GM21717 (cell line): ENCODE results near the gene PRR16.

Experiments used
- ATAC-seq: cut with Tn5 transposase; IDR thresholded peaks from one replicate; pipeline ENCODE4 v1.9.1; 2021; ENCODE audit warnings: mild to moderate bottlenecking, moderate library complexity; ENCODE audit not compliant: unreplicated experiment

PRR16 gene

GRCh38 chr5:120564013-120564412 is 99.9 kb downstream of the PRR16 start:
- ATAC-seq = no peak

- ATAC-seq = no peak
Observed at GRCh38 chr5:120567066-120567465, 103.0 kb downstream of the PRR16 start.

GRCh38 chr5:120567921-120568320 is 103.8 kb downstream of the PRR16 start:
- ATAC-seq = no peak

- no peak for ATAC-seq
Observed at GRCh38 chr5:120568711-120569110, 104.6 kb downstream of the PRR16 start.

GRCh38 chr5:120576588-120576987 is 112.5 kb downstream of the PRR16 start:
- no peak for ATAC-seq

GRCh38 chr5:120582635-120583034 is 118.5 kb downstream of the PRR16 start:
- no peak for ATAC-seq

GRCh38 chr5:120586646-120587045 is 122.5 kb downstream of the PRR16 start:
- ATAC-seq = no peak

- ATAC-seq = no peak
Observed at GRCh38 chr5:120591911-120592310, 127.8 kb downstream of the PRR16 start.

GRCh38 chr5:120599576-120599975 is 135.5 kb downstream of the PRR16 start:
- ATAC-seq = no peak

- no peak for ATAC-seq
Observed at GRCh38 chr5:120600639-120601038, 136.5 kb downstream of the PRR16 start.

- ATAC-seq = no peak
Observed at GRCh38 chr5:120602033-120602432, 137.9 kb downstream of the PRR16 start.

GRCh38 chr5:120604884-120605283 is 140.8 kb downstream of the PRR16 start:
- no peak for ATAC-seq

GRCh38 chr5:120605325-120606079 is 141.4 kb downstream of the PRR16 start:
- ATAC-seq = no peak

GRCh38 chr5:120609570-120609969 is 145.5 kb downstream of the PRR16 start:
- no peak for ATAC-seq

GRCh38 chr5:120610145-120610544 is 146.0 kb downstream of the PRR16 start:
- no peak for ATAC-seq

GRCh38 chr5:120613729-120614128 is 149.6 kb downstream of the PRR16 start:
- no peak for ATAC-seq

- ATAC-seq = no peak
Observed at GRCh38 chr5:120614531-120615180, 150.6 kb downstream of the PRR16 start.

- ATAC-seq = no peak
Observed at GRCh38 chr5:120615967-120616645, 152.0 kb downstream of the PRR16 start.

- ATAC-seq = no peak
Observed at GRCh38 chr5:120621339-120621738, 157.2 kb downstream of the PRR16 start.

- no peak for ATAC-seq
Observed at GRCh38 chr5:120624021-120624563, 160.0 kb downstream of the PRR16 start.

- ATAC-seq = no peak
Observed at GRCh38 chr5:120628156-120628555, 164.1 kb downstream of the PRR16 start.

GRCh38 chr5:120630550-120630949 is 166.4 kb downstream of the PRR16 start:
- no peak for ATAC-seq
